Measurements from ENCODE around the gene TBXAS1. TPM values are rescaled to one million over a fixed set of nuclear protein-coding genes. Genes with fewer than 3 reads are reported as not detected.
"Not testable (repeated sequence)": the region's sequence is repeated elsewhere in the genome, so short reads cannot be mapped to it uniquely, and the experiment has no call there.

The TBXAS1 gene
- polyA plus RNA-seq, 4 donors, result 22.9 to 28.9 (median 25.4) TPM

- DNase-seq (ENCODE audit: low read depth in 4 of 4, low spot score in 3 of 4), result no peak
These were observed 84.2 kb downstream of the TBXAS1 start for GRCh38 chr7:139913021-139913844.

GRCh38 chr7:139913845-139914135 lies 84.7 kb downstream of the TBXAS1 start:
- no peak for DNase-seq (ENCODE audit: low read depth in 4 of 4, low spot score in 3 of 4)

GRCh38 chr7:139914306-139915267 lies 85.5 kb downstream of the TBXAS1 start:
- DNase-seq (ENCODE audit: low read depth in 4 of 4, low spot score in 3 of 4), result no peak

- DNase-seq (ENCODE audit: low read depth in 4 of 4, low spot score in 3 of 4), result no peak
These were observed 86.3 kb downstream of the TBXAS1 start for GRCh38 chr7:139915268-139915863.

- no peak for DNase-seq (ENCODE audit: low read depth in 4 of 4, low spot score in 3 of 4)
These were observed 87.0 kb downstream of the TBXAS1 start for GRCh38 chr7:139915864-139916716.

GRCh38 chr7:139916717-139917395 lies 87.8 kb downstream of the TBXAS1 start:
- no peak for DNase-seq (ENCODE audit: low read depth in 4 of 4, low spot score in 3 of 4)

GRCh38 chr7:139917851-139918250 lies 88.8 kb downstream of the TBXAS1 start:
- no peak for DNase-seq (ENCODE audit: low read depth in 4 of 4, low spot score in 3 of 4)

GRCh38 chr7:139918480-139918879 lies 89.4 kb downstream of the TBXAS1 start:
- DNase-seq (ENCODE audit: low read depth in 4 of 4, low spot score in 3 of 4), result no peak

- DNase-seq (ENCODE audit: low read depth in 4 of 4, low spot score in 3 of 4), result no peak
These were observed 94.0 kb downstream of the TBXAS1 start for GRCh38 chr7:139923090-139923489.

GRCh38 chr7:139924461-139924860 lies 95.4 kb downstream of the TBXAS1 start:
- no peak for DNase-seq (ENCODE audit: low read depth in 4 of 4, low spot score in 3 of 4)

GRCh38 chr7:139929221-139929620 lies 100.2 kb downstream of the TBXAS1 start:
- not testable (repeated sequence) for DNase-seq (ENCODE audit: low read depth in 4 of 4, low spot score in 3 of 4)

- no peak for DNase-seq (ENCODE audit: low read depth in 4 of 4, low spot score in 3 of 4)
These were observed 101.4 kb downstream of the TBXAS1 start for GRCh38 chr7:139930286-139930965.

GRCh38 chr7:139931190-139931934 lies 102.3 kb downstream of the TBXAS1 start:
- DNase-seq (ENCODE audit: low read depth in 4 of 4, low spot score in 3 of 4), result no peak

GRCh38 chr7:139932531-139932930 lies 103.5 kb downstream of the TBXAS1 start:
- DNase-seq (ENCODE audit: low read depth in 4 of 4, low spot score in 3 of 4), result no peak

- no peak for DNase-seq (ENCODE audit: low read depth in 4 of 4, low spot score in 3 of 4)
These were observed 107.8 kb downstream of the TBXAS1 start for GRCh38 chr7:139936760-139937310.

GRCh38 chr7:139937715-139938114 lies 108.7 kb downstream of the TBXAS1 start:
- no peak for DNase-seq (ENCODE audit: low read depth in 4 of 4, low spot score in 3 of 4)

GRCh38 chr7:139940866-139941265 lies 111.8 kb downstream of the TBXAS1 start:
- DNase-seq (ENCODE audit: low read depth in 4 of 4, low spot score in 3 of 4), result no peak

GRCh38 chr7:139941421-139941820 lies 112.4 kb downstream of the TBXAS1 start:
- no peak for DNase-seq (ENCODE audit: low read depth in 4 of 4, low spot score in 3 of 4)
